Lower leg skin (tissue), 4 donors: ENCODE results near the gene CD101. TPM values are rescaled to one million over a fixed set of nuclear protein-coding genes. Genes with fewer than 3 reads are reported as not detected.

Source experiments
- total RNA-seq, 4 donors: library from RNA; depleted of rRNA; stranded (reverse); fragments of >200 nt; gene quantifications; one replicate each; pipeline ENCODE4 v1.1.0, GENCODE V29; 2016

Gene CD101
- total RNA-seq, 4 donors from 2014 or later: 0.46 to 1.8 (median 0.92) TPM

Other genes starting within 250 kb of the CD101 start
- gene CD2, start 247.3 kb upstream of the CD101 start, total RNA-seq: 1 to 10 TPM in 2 of 4 donors, under 1 TPM in 1, not detected in 1; 0.78 to 1.1 (median 1.1) TPM
- gene PTGFRN, start 91.8 kb upstream of the CD101 start, total RNA-seq: 10 to 100 TPM; 58.0 to 92.4 (median 84.5) TPM
- 10 to 100 TPM in 3 of 4 donors, 1 to 10 TPM in 1; 6.8 to 26.8 (median 20.6) TPM for gene TTF2, start 58.6 kb downstream of the CD101 start, total RNA-seq
- gene TRIM45, start 120.0 kb downstream of the CD101 start, total RNA-seq: 1 to 10 TPM in 3 of 4 donors, under 1 TPM in 1; 0.84 to 3.9 (median 1.8) TPM
- gene VTCN1, start 209.2 kb downstream of the CD101 start, total RNA-seq: 1 to 10 TPM in 3 of 4 donors, under 1 TPM in 1; 0.38 to 5.7 (median 2.7) TPM